BLaER1 (cell line): ENCODE results near the gene ATG7.

Experiments
- H3K27ac ChIP-seq: shearing (Covaris generic); formaldehyde crosslinking; 2 replicates; pipeline ENCODE4 v1.8.1; 2022
- H3K27me3 ChIP-seq: shearing (Covaris generic); formaldehyde crosslinking; 2 replicates; pipeline ENCODE4 v1.8.1; 2022
- H3K36me3 ChIP-seq: shearing (Covaris generic); formaldehyde crosslinking; 2 replicates; pipeline ENCODE4 v1.8.1; 2022
- H3K4me1 ChIP-seq: shearing (Covaris generic); formaldehyde crosslinking; 2 replicates; pipeline ENCODE4 v1.8.1; 2022
- H3K4me2 ChIP-seq: shearing (Covaris generic); formaldehyde crosslinking; 2 replicates; pipeline ENCODE4 v1.8.1; 2022
- H3K4me3 ChIP-seq: shearing (Covaris generic); formaldehyde crosslinking; 2 replicates; pipeline ENCODE4 v1.8.1; 2022
- H3K9ac ChIP-seq: shearing (Covaris generic); formaldehyde crosslinking; 2 replicates; pipeline ENCODE4 v1.8.1; 2022
- H3K9me3 ChIP-seq: shearing (Covaris generic); formaldehyde crosslinking; 2 replicates; pipeline ENCODE4 v1.8.1; 2022
- H4K20me1 ChIP-seq: shearing (Covaris generic); formaldehyde crosslinking; 2 replicates; pipeline ENCODE4 v1.8.1; 2022
- Cebpa-rat ChIP-seq: shearing (Covaris generic); IDR thresholded peaks from 2 replicates; pipeline ENCODE4 v1.8.1; 2022

ATG7 gene

DNA sequence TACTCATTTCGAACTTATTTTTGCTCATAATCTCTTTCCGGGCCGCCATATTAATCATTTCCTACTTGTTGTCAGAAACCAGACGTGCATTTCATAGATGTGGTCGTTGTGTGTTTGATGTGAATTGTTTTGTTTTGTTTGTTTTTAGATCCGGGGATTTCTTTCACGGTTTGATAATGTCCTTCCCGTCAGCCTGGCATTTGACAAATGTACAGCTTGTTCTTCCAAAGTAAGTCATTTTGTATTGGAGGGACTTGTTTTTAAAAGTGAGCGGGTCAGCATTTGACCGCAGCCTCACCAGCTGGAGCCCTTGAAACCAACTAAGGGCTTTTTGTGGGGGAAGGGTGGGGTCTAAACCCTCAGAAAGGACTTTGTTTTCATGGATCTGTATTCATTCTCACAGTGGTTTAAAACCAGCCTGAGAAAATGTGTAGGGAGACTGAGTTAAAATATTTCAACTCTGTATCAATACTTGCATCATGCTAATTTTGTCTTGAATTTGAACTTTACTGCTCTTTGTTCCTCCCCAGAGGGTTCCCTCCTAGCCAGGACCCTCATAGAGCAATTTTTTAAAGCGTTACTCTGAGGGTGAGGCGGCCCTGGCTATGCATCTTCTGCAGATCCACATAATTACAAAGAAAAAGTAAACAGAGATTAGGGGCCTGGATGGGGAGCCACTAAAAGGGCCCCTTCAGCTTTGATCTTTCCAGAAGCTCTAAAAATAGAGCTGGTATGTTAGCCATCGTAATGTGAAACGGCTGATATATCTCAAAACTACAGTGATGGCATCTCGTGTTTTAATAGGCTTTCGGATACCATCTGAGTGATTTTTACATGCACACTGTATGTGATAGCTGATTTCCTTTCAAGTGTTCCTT is 107.9 kb downstream of the ATG7 start:
- no peak overlapping the region for H3K27ac ChIP-seq
- no peak overlapping the region for H3K4me3 ChIP-seq
- H3K4me2 ChIP-seq: no peak overlapping the region
- H3K27me3 ChIP-seq: no peaks in the 10 kb centered on the region
- H3K4me1 ChIP-seq: no peaks in the 10 kb centered on the region
- H3K9me3 ChIP-seq: no peaks in the 10 kb centered on the region
- 0 out of 2 replicates have a peak, but pooled peaks cover 6% of the 10 kb centered on the region for H3K36me3 ChIP-seq
- TF ChIP-seq Cebpa-rat: no peak
- H3K9ac ChIP-seq: no peak overlapping the region
- H4K20me1 ChIP-seq: no peaks in the 10 kb centered on the region

DNA sequence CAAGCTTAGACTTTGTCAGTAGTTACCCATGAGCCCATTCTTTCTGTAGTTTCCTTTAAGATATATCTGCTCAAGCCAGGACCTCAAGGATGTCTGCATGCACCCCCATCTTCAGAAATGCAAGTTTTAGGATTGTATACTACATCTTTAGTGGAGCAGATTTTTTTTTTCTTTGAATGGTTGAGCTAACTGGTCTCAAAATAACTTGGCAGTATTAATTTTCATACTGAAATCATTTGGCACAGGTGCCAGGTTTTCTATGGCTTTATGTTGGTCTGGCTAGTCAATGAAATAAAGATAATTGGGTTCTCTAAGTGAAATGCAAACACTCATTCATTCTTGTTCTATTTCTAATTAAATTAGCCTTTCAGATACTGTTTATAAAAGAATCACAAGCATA is 108.9 kb downstream of the ATG7 start:
- no peaks in the 10 kb centered on the region for H4K20me1 ChIP-seq
- 0 out of 2 replicates have a peak, but pooled peaks cover 6% of the 10 kb centered on the region for H3K36me3 ChIP-seq
- no peak overlapping the region for H3K4me2 ChIP-seq
- H3K9me3 ChIP-seq: no peaks in the 10 kb centered on the region
- H3K4me1 ChIP-seq: no peaks in the 10 kb centered on the region
- no peak overlapping the region for H3K27ac ChIP-seq
- no peak overlapping the region for H3K4me3 ChIP-seq
- H3K9ac ChIP-seq: no peak overlapping the region
- H3K27me3 ChIP-seq: no peaks in the 10 kb centered on the region
- no peak for TF ChIP-seq Cebpa-rat

DNA sequence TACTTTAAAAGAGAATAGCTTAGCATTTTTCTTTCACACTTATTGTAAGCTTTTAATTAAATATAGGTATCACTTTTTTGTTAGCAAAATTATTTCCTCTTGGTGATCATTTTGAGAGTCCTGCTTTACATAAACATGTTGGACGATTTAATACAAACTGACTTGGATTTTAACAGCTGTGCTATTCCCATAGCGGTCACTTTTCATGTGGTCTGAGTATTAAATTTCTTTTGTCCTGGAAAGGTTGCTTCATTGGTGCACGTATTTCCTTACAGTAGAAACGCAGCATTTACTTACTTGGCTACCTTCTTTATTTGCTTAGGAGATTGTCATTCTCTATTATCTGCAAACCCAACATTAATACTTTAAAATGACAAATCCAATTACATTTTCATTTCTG is 109.4 kb downstream of the ATG7 start:
- TF ChIP-seq Cebpa-rat: no peak
- H3K27ac ChIP-seq: no peak overlapping the region
- no peak overlapping the region for H3K9ac ChIP-seq
- no peaks in the 10 kb centered on the region for H3K4me1 ChIP-seq
- no peaks in the 10 kb centered on the region for H4K20me1 ChIP-seq
- H3K9me3 ChIP-seq: no peaks in the 10 kb centered on the region
- no peak overlapping the region for H3K4me2 ChIP-seq
- no peaks in the 10 kb centered on the region for H3K27me3 ChIP-seq
- H3K4me3 ChIP-seq: no peak overlapping the region
- 0 out of 2 replicates have a peak, but pooled peaks cover 8% of the 10 kb centered on the region for H3K36me3 ChIP-seq

DNA sequence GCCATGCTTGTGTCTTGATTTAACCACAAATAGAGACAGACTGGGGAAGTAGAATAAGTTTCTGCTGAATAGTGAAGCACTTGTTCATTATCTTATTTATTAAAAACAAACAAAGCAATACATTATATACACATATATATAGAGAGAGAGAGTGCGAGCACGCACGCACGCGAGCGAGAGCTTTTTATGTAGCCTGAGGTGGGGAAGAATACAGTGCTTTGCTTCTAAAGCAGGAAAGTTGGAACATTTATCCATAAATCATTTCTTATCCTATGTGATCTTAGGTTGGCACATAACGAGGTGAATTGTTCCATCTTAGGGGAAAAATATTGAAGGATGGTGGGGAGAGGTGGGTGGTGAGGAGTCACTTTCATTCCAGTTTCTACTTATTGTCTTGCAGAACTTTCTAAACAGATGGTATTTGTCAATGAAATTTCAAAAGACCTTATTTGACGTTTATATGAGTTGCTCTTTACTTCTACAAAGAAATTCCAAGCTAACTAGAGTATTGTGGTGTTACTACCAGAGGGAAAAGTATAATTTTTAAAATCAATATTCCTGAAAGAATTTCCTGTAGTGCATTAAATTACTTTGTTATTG is 110.0 kb downstream of the ATG7 start:
- no peak overlapping the region for H3K4me2 ChIP-seq
- no peaks in the 10 kb centered on the region for H3K4me1 ChIP-seq
- no peak for TF ChIP-seq Cebpa-rat
- no peak overlapping the region for H3K4me3 ChIP-seq
- H4K20me1 ChIP-seq: no peaks in the 10 kb centered on the region
- no peak overlapping the region for H3K27ac ChIP-seq
- peaks cover 15% of the 10 kb centered on the region; the same call in 1 of the 2 replicates for H3K36me3 ChIP-seq
- no peak overlapping the region for H3K9ac ChIP-seq
- no peaks in the 10 kb centered on the region for H3K27me3 ChIP-seq
- no peaks in the 10 kb centered on the region for H3K9me3 ChIP-seq

DNA sequence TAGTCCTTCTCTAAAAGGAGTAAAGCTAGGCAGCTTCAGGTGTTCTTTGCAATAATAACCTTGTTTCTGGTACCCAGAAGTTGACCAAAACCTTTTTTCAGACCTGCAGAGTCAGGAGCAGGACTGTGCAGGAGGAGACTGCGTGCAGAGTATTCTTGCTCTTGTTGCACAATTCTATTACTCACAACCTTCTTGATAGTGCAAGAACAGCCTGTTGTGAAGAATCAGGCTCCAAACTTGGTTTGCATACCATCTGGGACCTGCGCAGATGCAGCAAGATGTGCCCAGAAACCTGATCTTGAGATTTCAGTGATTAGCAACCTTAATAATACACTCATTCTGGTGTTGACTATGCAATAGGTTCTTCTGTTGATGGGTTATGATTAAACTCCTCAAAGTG is 111.9 kb downstream of the ATG7 start:
- Histone ChIP-seq H3K4me2 (no peak overlapping the region), H3K4me1 (no peaks in the 10 kb centered on the region), H3K27me3 (no peaks in the 10 kb centered on the region), H3K36me3 (peaks cover 20% of the 10 kb centered on the region; the same call in 1 of the 2 replicates), H3K4me3 (no peak overlapping the region), H3K9ac (no peak overlapping the region), H4K20me1 (no peaks in the 10 kb centered on the region), H3K9me3 (no peaks in the 10 kb centered on the region), H3K27ac (no peak overlapping the region)
- no peak for TF ChIP-seq Cebpa-rat

DNA sequence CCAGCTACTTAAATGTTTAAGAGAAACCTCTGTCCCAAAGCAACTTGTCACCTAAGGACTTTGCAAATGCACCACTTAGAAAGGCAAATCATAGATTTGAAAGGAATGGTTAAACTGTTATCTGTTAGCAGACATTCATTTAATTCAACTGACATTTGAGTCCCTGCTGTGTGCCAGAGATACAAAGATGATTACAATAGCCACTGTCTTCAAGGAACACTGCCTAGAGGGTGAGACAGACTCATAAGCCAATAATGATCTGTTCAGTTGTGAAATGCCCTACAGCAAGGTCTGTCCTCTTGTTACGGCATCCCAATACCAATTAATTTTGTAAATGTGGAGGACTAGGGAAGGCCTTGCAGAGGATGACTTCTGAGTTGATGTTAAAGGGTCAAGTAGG is 113.1 kb downstream of the ATG7 start:
- no peak overlapping the region for H3K27ac ChIP-seq
- H3K9ac ChIP-seq: no peak overlapping the region
- H3K4me2 ChIP-seq: no peak overlapping the region
- H4K20me1 ChIP-seq: no peaks in the 10 kb centered on the region
- H3K27me3 ChIP-seq: no peaks in the 10 kb centered on the region
- no peaks in the 10 kb centered on the region for H3K9me3 ChIP-seq
- no peak overlapping the region for H3K4me3 ChIP-seq
- no peak for TF ChIP-seq Cebpa-rat
- H3K36me3 ChIP-seq: peaks cover 20% of the 10 kb centered on the region; the same call in 1 of the 2 replicates
- H3K4me1 ChIP-seq: peaks cover 2% of the 10 kb centered on the region; the same call in 1 of the 2 replicates

DNA sequence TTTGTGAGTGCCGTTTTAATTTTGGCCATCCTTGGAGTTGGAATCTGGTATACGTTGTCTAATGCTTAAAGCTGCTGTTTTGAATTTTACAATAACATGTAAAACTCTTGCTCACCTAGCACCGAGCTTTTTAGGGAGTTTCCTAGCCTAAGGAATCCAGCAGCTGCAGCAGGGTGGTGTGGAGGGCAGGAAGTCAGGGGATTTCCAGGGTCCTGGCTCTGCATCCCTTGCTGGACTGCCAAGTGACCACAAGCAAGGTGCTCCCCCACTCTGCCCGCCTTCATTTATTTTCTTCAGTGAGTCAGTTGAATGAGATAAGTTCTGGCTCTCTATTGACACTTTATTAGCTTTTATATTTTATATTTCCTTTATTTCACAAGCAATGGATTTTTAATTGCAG is 113.7 kb downstream of the ATG7 start:
- Histone ChIP-seq H3K4me2 (no peak overlapping the region), H3K27me3 (no peaks in the 10 kb centered on the region), H3K9ac (no peak overlapping the region), H3K4me1 (peaks cover 7% of the 10 kb centered on the region), H3K36me3 (peaks cover 20% of the 10 kb centered on the region; the same call in 1 of the 2 replicates), H3K27ac (no peak overlapping the region), H4K20me1 (no peaks in the 10 kb centered on the region), H3K9me3 (no peaks in the 10 kb centered on the region), H3K4me3 (no peak overlapping the region)
- no peak for TF ChIP-seq Cebpa-rat

DNA sequence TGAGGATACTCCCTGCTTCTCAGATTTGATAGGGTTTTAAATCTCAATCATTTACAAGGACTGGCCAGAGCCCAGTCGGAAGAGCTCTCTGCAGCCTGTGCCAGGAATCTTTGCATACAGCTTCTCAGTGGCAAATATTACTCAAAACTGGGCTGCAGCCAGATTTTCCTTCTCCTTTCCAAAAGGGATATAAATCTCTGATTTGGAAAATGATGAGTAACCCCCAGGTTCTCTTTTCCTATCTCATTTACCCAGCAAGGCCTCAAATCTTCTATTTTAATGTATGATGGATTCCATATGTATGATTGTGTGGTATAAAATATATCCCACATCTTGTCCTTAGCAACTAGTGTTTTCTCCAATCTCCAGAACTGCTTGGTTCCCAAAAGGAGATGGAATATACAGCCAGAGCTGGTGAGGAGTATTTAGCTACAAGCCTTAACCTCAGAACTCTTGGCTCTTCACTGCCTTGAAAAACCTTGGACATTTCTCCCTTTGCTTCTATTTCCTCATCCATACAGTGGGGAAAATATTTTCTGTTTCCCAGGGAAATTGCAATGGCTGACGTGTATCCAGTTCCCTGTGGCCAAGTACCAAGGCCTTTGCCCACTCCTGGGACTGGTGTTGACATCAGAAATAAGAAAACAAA is 114.4 kb downstream of the ATG7 start:
- Histone ChIP-seq H3K9me3 (no peaks in the 10 kb centered on the region), H3K4me3 (no peak overlapping the region), H3K36me3 (peaks cover 20% of the 10 kb centered on the region; the same call in 1 of the 2 replicates), H3K27ac (no peak overlapping the region), H3K4me2 (no peak overlapping the region), H3K27me3 (no peaks in the 10 kb centered on the region), H4K20me1 (peaks cover 5% of the 10 kb centered on the region), H3K9ac (no peak overlapping the region), H3K4me1 (peaks cover 14% of the 10 kb centered on the region)
- TF ChIP-seq Cebpa-rat: no peak

DNA sequence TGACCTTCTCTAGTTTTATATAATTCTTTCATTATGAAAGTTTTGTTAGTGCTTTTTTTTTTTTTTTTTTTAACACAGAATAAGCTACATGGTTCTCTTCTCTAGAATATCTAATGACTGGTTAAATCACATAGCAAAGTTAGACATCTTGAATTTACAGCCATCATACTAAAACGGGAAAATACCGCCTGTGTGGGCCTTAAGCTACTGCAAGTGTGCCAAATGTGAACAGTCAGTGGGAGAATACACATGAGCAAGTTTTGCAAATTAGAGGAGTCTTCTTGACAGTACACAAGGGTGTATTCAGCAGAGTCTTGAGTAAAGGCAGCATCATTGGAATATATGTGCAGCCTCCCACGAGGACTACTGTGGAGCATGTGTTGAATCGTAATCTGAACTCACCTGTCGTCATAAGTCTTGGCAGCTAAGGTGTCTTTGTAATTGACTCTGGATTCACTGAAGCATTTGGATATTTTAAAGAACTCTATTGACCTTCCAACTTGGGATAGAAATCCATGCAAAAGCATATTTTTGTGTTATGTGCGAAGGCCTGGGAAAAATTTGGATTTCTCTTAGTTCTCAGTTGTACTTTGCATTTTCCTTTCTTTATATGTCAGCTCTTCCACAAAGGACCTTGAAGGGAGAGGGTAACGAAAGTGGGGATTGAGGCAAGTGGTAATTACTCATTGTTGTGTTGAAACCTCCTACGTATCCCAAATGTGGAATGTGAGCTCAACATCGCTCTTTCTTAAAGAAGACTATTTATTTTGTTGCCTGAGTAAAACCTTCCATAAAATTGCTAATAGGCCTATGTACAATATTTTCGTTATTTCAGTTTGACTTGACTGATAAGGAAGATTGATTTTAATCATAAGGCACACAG is 117.4 kb downstream of the ATG7 start:
- peaks cover 12% of the 10 kb centered on the region for H4K20me1 ChIP-seq
- H3K4me2 ChIP-seq: no peak overlapping the region
- no peak overlapping the region for H3K27ac ChIP-seq
- H3K4me3 ChIP-seq: no peak overlapping the region
- TF ChIP-seq Cebpa-rat: no peak
- no peak overlapping the region for H3K9ac ChIP-seq
- H3K27me3 ChIP-seq: no peaks in the 10 kb centered on the region
- no peaks in the 10 kb centered on the region for H3K9me3 ChIP-seq
- peaks cover 29% of the 10 kb centered on the region for H3K4me1 ChIP-seq
- H3K36me3 ChIP-seq: peaks cover 17% of the 10 kb centered on the region; the same call in 1 of the 2 replicates
